ENCODE results near the gene SPATA46.
"Not testable (repeated sequence)": the region's sequence is repeated elsewhere in the genome, so short reads cannot be mapped to it uniquely, and the experiment has no call there.

Gene SPATA46

DNA sequence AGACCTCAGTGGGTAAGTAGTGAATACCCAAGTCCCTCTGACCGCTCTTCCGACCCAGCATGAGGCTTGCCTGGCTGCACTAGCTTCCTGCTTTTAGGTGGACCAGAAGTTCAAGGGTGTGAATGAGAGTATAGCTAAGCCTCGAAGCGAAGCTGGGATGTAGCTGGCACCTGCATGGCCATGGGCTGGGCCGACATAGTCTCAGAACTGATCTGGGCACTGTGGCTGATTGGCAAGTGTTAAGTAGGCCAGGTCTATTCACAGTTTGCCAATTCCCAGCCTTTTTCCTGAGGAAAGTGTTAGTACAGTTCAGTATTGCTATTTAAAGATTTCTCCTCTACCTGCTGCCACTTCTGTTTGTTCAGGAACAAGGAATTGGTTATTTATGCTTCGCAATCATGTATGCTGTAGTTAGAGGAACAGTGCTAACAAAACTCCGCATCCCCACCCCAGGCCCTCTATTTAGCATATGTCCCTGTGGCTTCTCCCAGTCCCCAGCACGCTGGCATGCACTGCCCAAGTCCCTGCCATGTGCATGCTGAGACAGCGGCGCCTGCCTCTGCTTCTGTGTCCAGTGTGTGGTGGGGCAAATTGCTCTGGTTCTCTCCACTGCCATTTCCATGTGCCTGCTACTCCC is 16.3 kb downstream of the SPATA46 start:
- DNase-seq (ENCODE audit: extremely low spot score, insufficient read length, low read depth) (no peak), FAIRE-seq (no peak)

DNA sequence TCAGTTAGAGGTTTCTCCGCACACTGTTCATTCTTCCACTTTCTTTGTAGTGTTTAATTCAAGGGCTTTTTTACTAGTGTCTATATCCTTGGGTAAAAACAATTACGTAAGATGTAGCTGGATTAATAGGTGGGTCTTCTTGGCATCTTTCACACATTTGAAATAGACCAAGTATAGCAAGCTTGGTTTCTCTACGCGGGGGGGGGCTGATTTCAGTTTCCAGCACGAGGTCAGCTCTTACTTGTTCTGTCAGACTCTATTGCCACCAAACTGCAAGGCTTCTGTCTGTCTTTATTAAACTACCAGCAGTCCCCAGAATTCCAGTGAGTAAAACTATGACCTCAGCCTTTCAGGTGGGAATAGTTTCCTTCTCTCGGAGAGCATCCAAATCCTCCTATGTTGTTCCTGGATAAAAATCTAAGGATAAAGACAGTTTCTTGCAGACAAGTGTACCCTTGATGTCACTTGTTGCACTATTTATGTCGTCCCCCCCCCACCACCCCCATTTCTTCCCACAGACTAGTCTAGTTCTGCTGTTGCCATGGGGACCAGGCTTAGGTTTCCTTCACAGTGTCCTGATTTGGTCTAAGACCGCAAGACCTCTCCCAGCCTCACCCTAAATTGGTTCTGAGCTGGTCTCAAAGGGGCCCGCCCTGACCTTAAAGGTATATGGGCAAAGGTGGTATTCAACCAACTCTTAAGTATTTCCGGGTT is 17.0 kb downstream of the SPATA46 start:
- FAIRE-seq = no peak
- DNase-seq (ENCODE audit: extremely low spot score, insufficient read length, low read depth) = no peak

DNA sequence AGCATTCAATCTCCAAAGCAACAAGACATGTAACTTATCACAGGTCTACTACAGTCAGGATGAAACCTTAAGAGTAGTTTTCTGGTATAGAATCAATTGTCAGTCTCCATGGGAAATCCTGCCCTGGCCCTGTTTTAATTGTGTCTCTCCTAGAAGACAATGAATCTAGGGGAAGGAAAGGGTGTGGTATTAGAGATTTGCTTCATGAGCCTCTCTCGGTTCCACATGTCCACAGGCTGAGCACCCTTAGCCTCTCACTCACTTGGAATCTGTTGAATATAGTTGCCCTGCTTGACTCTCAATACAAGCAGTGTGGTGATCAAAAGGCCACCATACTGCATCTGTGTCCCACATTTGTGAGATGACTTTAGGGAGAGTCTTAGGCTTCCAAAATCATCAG is 17.7 kb downstream of the SPATA46 start:
- FAIRE-seq (no peak), DNase-seq (ENCODE audit: extremely low spot score, insufficient read length, low read depth) (no peak)

DNA sequence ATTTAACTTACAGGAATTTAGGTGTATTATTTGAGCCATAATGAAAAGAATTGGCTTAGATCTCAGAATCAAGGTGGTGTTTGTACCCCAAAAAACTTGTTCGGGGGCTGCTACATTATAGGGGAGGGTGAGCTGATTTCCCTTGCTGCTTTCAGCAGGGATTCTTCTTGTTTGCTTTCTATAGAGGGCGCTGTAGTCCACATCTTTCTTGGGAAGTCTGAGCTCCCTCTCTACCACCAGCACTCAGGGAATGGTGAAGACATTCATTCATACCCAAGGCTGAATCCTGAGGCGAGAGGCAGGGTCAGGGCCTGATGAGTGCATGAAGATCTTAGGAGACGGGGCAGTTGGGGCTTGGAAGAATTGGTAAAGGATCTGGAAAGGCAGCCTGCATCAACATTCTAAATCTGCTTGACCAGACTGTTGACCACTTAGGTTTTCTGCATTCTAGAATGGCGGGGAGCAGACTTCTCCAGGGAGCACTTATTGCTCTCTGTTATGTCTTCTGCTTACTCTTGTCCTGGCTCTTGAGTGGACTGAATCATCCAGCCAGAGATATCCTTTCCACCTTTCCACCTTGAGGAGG is 18.9 kb downstream of the SPATA46 start:
- FAIRE-seq (peak; percentile 21), DNase-seq (ENCODE audit: extremely low spot score, insufficient read length, low read depth) (no peak)

DNA sequence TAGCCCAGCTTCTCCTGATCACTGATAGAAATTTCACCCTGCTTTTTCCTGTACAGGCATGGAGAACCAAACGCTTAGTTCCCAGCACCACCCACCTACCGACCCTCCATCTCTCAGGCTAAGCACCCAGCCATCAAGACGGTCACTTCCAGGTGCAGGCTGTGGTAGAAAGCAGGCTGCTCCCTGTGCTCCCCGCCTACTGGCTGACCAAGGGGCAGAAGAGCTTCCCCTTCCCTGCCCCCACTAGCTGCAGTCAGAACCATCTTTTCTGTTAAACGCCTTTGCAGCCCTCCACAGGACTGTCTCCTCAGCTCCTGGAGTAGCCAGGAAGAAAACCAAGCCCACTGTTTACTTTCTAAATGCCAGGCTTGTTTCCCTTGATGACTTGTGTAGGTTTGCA is 23.0 kb downstream of the SPATA46 start:
- DNase-seq (ENCODE audit: extremely low spot score, insufficient read length, low read depth) = no peak
- FAIRE-seq = no peak

DNA sequence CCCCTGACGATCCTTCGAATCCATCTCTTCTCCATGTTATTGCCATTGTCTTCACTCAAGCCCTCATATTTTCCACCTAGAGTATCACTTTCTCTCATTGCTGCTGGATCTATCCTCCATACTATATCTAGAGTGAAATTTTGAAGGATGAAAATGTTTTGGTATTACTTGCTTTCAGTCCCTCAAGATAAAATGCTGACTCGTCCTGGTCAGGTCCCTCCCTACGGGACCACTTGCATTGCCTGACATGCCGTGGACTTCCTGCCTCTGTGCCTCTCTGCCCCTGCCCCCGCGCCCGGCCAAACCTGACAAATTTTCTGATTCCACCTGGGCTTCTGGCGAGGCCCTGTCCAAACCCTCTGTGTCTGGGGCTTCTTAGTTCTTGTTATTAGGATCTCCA is 23.6 kb downstream of the SPATA46 start:
- no peak for FAIRE-seq

DNA sequence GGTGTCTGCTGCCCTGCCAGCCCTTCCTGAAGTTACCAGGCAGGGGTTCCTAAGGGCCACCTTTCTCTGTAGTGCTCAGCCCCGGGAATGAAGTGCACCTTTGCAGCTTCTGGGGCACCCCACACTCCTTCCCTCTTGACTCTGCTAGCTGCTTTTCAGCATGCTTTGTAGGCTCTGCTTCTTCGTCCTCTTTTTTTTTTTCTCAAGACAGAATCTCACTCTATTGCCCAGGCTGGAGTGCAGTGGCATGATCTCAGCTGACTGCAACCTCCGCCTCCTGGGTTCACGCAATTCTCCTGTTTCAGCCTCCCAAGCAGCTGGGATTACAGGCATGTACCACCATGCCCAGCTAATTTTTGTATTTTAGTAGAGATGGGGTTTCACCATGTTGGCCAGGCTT is 24.8 kb downstream of the SPATA46 start:
- FAIRE-seq; DNase-seq (ENCODE audit: extremely low spot score, insufficient read length, low read depth): not testable (repeated sequence)

More for the DNA sequence above, 23.6 kb downstream of the SPATA46 start:
- no peak for DNase-seq (ENCODE audit: extremely low spot score, insufficient read length, low read depth)

DNA sequence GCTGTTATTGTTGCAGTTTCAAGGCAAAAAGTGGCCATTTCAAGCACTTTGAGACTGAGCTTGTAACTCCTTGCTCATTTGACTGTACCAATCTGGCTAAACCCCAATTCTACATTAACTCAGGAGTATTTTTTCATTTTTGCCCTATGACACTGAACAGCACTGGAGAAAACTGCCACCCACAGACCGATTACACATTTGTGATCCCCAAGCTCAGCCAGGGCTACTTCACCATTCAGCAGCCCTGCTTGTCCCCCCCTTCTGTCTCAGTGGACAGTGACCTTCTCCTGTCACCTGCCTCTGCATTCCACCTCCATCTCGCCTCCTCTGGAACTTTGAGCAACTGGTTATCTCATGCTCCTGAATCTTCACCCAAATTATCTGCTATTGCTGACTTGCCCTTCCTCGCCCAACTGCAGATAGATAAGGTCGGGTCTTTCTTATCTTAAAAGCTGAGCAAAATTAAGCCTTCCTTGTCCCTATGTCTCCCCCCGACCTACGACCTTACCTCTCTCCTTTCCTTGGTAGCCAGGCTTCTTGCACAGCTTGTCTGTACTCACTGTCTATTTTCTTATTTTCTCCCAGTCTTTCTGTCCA is 25.3 kb downstream of the SPATA46 start:
- no peak for FAIRE-seq
- no peak for DNase-seq (ENCODE audit: extremely low spot score, insufficient read length, low read depth)

DNA sequence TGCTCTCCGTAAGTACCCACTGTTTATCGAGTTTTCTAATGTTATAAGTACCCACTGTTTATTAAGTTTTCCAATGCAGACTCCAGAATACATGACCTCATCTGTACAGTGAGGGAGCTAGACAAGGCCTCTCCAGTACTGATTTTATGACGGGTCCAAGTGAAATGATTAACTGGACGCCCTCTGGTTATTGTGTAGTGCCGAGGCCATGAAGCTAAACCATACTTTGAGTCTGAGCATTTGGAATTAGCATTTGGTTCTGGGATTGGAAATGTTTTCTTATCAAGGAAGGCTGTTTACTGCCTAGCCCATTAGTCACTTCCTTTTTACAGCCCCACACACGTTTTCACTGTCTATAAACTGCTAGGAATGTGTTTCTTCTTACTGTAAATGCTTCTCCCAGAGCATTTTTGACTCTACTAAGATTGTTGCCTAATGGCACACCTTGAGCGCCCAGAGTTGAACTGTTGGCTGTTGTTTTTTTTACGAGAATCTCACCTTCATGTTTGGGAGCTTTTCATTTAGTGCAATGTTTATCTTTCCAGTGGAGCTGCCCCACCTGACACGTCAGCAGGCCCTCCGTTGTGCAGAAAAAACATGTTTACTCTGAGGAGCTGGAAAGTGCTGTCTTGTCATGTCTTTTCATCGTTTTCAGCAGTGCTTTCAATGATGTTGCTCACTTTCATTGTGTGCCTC is 26.9 kb downstream of the SPATA46 start:
- FAIRE-seq (no peak), DNase-seq (ENCODE audit: extremely low spot score, insufficient read length, low read depth) (no peak)

DNA sequence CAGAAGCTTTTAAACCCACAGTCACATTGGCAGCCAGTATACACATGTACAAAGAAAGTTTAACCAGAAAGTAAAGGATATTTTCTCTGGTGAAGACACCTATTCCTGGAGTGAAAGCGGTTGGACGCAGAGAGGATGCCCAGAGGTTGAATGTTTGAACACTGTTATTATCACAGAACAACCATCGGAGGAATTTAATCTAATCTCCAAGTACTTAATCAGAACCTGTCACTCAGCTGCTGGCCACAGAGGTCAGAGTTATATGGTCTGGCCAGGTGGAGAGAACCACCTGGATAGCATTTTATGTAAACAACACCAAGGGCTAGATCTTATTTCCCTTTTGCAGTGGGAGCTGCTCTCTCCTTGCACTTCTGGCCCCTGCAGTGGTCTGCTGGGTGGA is 29.4 kb downstream of the SPATA46 start:
- FAIRE-seq = no peak
- no peak for DNase-seq (ENCODE audit: extremely low spot score, insufficient read length, low read depth)

DNA sequence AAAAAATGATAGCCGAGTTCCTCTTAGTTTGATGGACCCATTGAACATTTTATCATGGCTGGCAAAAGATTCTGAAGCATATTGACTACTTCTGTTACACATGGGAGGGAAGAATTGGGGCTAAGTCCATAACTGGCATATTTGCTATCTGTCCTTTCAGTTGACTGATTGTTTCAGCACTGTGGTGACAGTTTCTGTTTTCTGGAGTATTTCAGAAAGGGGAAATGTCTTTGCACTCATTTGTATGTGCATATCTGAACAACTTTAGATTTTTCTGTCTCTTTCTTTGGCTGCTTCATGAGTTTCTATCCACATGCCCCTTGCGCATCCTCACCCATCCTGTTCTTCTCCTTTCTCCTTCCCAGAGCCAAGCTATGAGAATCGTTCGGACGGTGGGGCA is 33.2 kb downstream of the SPATA46 start:
- DNase-seq (ENCODE audit: extremely low spot score, insufficient read length, low read depth) (no peak), FAIRE-seq (no peak)

DNA sequence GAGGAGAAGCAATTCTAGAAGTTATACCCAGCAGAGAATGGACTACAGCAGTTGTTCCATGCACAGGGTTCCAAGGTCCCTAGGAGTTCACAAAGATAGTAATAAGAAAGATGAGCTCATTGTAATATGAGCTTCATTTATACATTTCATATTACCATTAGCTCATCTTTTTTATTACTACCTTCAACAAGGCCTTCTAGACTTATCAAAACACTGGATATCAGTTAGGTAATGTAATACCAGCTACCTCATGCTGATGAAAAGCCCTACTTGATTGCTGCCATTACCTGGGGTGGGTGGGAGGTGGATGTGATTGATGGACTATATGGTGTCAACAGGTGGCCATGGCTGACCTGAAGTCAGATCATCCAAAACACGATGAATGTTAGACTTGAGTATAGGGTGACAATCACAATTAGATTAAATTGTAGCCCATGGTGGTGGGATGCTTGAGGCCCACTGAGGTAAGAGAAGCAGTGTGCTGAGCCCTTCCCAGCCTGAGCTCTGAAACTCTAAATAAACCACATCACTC is 34.1 kb downstream of the SPATA46 start:
- no peak for FAIRE-seq
- DNase-seq (ENCODE audit: extremely low spot score, insufficient read length, low read depth) = no peak

DNA sequence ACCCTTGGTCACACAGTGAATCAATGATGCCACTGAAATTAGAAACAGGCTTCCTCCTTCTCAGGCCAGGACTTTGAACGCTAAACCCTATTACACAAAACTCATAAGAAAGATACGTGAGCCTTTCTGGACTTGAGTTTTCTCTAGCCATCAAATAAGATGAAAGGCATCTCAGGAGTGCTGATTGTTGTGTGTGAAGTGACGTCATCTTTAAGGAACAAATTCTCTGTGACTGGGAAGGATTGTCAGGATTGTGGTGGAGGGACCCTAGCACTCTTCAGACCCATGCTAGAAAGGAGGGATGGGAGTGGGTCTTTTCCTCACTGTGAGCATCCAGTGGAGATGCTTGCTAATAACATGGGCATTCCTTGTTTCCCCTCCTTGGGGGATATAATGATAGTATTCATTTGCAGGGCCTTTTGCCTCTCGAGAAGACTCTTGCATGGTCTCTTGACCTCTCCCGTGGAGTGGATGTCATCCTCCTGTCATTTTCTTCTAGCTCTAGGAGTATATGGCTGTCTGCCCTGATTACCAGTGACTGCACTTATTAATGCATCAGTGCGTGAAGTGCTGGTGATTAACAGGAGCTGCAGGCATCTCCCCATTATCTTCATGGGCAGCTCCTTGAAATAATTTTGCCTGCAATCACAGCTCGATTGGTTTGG is 39.9 kb downstream of the SPATA46 start:
- no peak for DNase-seq (ENCODE audit: extremely low spot score, insufficient read length, low read depth)
- no peak for FAIRE-seq

DNA sequence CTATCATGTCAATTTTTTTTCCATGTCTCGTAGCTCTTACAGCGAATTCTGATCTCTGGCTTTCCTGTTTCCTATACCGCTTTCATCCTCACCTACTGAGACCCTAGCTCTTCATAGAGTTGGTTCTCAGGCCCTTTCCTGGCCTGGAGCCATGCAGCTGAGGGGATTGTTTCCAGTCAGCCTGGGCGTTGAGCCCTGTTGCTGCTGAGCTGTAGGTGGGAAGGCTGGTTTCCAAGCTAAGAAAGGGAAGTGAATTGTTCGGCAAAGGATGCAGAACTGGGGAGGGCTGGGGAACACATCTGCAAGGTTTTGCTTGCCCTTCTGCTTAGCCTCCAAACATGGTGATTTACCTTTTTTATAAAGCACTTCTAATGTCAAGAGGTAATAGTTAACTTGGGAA is 41.5 kb downstream of the SPATA46 start:
- no peak for FAIRE-seq

DNA sequence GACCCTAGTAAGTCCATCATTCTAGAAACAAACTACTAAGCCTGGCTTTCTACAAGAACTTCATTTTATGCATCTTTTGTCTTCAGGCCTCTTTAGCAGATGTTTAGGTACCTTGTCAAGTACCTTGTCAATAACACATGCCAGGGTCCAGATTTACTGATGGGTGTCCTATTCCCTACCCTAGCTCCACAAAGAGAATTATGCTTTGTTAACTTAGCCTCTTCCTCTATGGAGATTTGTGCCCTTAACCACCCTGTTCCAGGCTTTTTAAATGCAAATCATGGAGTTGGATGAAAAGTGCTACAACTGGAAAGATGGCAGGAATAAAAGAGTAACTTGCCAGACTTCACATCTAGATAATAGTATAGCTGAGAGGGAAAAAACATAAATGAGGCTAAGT is 42.7 kb downstream of the SPATA46 start:
- FAIRE-seq (no peak), DNase-seq (ENCODE audit: extremely low spot score, insufficient read length, low read depth) (no peak)

More for the DNA sequence above, 41.5 kb downstream of the SPATA46 start:
- no peak for DNase-seq (ENCODE audit: extremely low spot score, insufficient read length, low read depth)

DNA sequence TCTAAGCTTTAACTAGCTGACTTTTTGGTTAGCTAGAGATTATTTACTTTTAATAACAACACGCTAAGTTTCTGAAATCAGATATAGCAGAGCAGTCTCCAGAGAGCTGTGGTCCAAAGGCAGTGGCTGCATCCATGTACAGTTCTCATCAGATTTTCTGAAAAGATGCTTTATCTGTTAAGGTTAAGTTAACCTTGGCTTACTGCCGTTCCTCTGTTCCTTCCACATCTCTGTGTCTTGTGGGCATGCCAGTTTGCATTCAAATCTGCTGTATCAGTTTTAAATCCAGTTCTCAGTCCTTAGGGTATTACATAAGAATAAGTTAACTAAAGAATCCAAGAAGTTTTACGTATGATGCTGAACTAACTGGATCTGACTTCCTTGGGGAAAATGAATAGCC is 46.8 kb downstream of the SPATA46 start:
- DNase-seq (ENCODE audit: extremely low spot score, insufficient read length, low read depth) (no peak), FAIRE-seq (no peak)

DNA sequence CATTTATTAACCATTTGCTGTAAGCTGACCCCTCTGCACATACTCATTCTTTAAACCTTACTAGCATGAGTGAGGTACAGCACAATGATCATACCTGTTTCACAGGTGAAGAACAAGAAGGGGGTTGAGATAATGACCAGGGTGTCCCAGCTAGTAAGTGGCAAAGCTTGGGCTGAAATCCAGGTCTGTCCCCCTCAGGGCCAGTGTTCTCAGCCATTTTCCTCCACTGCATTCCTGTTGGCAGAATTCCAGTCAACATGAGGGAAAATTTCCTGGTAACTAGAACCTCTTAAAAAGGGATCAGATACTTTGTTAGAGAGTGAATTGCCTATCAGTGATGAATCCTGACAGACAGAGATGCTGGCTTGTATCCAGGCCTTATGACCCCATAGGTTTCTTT is 48.1 kb downstream of the SPATA46 start:
- no peak for DNase-seq (ENCODE audit: extremely low spot score, insufficient read length, low read depth)
- no peak for FAIRE-seq

DNA sequence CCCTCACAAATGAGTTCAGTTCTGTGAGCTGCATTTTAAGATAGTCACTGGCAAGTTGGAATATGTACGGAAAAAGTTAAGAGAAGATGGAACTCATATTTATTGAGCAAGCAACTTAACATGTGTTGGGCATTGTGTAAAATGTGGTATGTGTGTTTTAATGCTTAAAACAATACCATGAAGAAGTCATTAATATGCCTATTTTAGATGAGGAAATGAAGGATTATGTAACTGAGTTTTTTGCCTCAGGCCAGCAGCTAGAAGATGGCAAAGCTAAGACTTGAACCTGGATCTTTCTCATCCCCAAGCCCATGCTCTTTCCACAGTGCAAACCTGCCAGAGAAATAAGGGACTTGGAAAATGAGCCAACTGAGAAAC is 48.9 kb downstream of the SPATA46 start:
- DNase-seq (ENCODE audit: extremely low spot score, insufficient read length, low read depth) (no peak), FAIRE-seq (no peak)

DNA sequence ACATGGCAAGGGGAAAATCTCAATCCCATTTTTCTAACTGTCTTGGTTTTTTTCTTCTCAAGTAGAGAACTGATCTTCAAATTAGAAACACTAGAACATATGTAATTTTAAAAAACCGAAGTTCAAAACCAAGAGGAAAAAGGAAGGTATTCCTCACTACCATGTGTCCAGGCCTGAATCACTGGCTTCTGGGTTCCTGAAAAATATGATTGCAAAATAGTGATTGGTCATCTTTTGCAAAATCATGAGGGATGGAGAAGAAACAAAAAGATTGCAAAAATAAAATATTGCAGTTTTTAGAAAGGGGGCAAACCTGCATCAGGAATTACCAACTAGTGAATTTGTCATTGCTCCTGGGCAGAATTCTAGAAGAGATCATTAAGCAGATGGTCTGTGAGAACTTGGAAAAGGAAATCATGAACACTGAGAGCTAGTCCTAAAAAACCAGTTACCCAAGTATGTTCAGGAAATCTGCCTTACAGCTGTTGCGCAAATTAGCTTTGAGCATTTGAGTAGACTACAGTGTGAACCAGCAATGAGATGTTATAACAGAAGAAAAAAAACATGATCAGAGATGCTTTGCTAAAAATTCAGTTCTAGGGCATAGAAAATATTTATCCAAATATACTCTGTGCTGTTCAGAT is 49.4 kb downstream of the SPATA46 start:
- FAIRE-seq (no peak), DNase-seq (ENCODE audit: extremely low spot score, insufficient read length, low read depth) (no peak)
